Activated B cell treated with CpG ODN at 0.5 μM for 24 hours (primary cell): ENCODE results near the gene EIF3I. TPM values are rescaled to one million over a fixed set of nuclear protein-coding genes. Genes with fewer than 3 reads are reported as not detected.

Source experiments
- ATAC-seq: fragments of 200-7000 bp; cut with Tn5 transposase; one replicate; pipeline ENCODE4 v1.10.0; 2021; ENCODE audit warnings: low read depth, mild to moderate bottlenecking, moderate library complexity
- CTCF ChIA-PET: fragments of 350-600 bp; sonication (Branson Sonifier 250); formaldehyde crosslinking; loops from one replicate; lab custom pipeline; 2021; ENCODE audit warnings: antibody characterized with exemption; lab: Charles Lee
- POLR2A ChIA-PET: fragments of 350-600 bp; sonication (Branson Sonifier 250); formaldehyde crosslinking; loops from one replicate; lab custom pipeline; 2021; ENCODE audit warnings: antibody characterized with exemption; lab: Charles Lee
- DNase-seq: peaks from one replicate; pipeline ENCODE4 v3.0.0; 2022
- H3K27ac Mint-ChIP-seq: one replicate; pipeline ENCODE4 v1.8.0; 2020; ENCODE audit warnings: mixed read lengths
- H3K27me3 Mint-ChIP-seq: one replicate; pipeline ENCODE4 v1.8.0; 2021; ENCODE audit warnings: mixed read lengths
- H3K36me3 Mint-ChIP-seq: one replicate; pipeline ENCODE4 v1.8.0; 2021; ENCODE audit warnings: low read depth, mixed read lengths
- H3K4me1 Mint-ChIP-seq: one replicate; pipeline ENCODE4 v1.8.0; 2021; ENCODE audit warnings: mixed read lengths
- H3K4me3 Mint-ChIP-seq: one replicate; pipeline ENCODE4 v1.8.0; 2020; ENCODE audit warnings: mild to moderate bottlenecking, mixed read lengths
- H3K9me3 Mint-ChIP-seq: one replicate; pipeline ENCODE4 v1.8.0; 2020; ENCODE audit warnings: mixed read lengths
- CTCF ChIP-seq: fragments of 200-600 bp; IDR thresholded peaks from one replicate; pipeline ENCODE4 v1.8.0; 2022; ENCODE audit warnings: antibody characterized with exemption, mild to moderate bottlenecking
- intact Hi-C: fragments of 100-400 bp; cut with micrococcal nuclease; formaldehyde crosslinking; loops from one replicate; pipeline ENCODE4 v1.15.1; 2024
- total RNA-seq: library from RNA; stranded (reverse); gene quantifications from 2 replicates; pipeline ENCODE4 v1.2.3, GENCODE V29; 2022

The EIF3I gene
- total RNA-seq, 1 donor from 2014 or later: 196 TPM

GRCh38 chr1:32182060-32182459, 40.1 kb upstream of the EIF3I start:
- CTCF ChIA-PET: no interaction called here
- no peak for TF ChIP-seq CTCF
- H3K4me3 Mint-ChIP-seq: no peak overlapping the region

GRCh38 chr1:32184650-32185049, 37.6 kb upstream of the EIF3I start:
- CTCF ChIA-PET: interaction anchor here (0.6 kb wide), 1 partner anchor 1089 kb away, joined by 3 read pairs; no protein-coding TSS in a partner anchor
- Mint-ChIP-seq H3K4me1 (peaks cover 45% of the 10 kb centered on the region), H3K27ac (no peak overlapping the region), H3K4me3 (no peak overlapping the region), H3K9me3 (no peaks in the 10 kb centered on the region), H3K36me3 (peaks cover 70% of the 10 kb centered on the region), H3K27me3 (no peaks in the 10 kb centered on the region)
- intact Hi-C loops: no loop called here
- DNase-seq: no peak
- ATAC-seq: no peak
- POLR2A ChIA-PET: interaction anchor here (0.7 kb wide), 2 partner anchors 26 to 198 kb away, joined by 3 to 4 read pairs; no protein-coding TSS in a partner anchor
- no peak for TF ChIP-seq CTCF

More at GRCh38 chr1:32182060-32182459, 40.1 kb upstream of the EIF3I start:
- intact Hi-C loops: no loop called here
- Mint-ChIP-seq H3K27me3 (no peaks in the 10 kb centered on the region), H3K27ac (no peak overlapping the region), H3K9me3 (no peaks in the 10 kb centered on the region), H3K4me1 (peaks cover 52% of the 10 kb centered on the region), H3K36me3 (peaks cover 51% of the 10 kb centered on the region)
- DNase-seq (no peak), ATAC-seq (no peak)
- POLR2A ChIA-PET: interaction anchor here (0.6 to 1.4 kb wide), 3 partner anchors 39 to 635 kb away, joined by 5 to 8 read pairs (median 7); partner anchors contain the start of genes KPNA6, S100PBP and YARS1

DNA sequence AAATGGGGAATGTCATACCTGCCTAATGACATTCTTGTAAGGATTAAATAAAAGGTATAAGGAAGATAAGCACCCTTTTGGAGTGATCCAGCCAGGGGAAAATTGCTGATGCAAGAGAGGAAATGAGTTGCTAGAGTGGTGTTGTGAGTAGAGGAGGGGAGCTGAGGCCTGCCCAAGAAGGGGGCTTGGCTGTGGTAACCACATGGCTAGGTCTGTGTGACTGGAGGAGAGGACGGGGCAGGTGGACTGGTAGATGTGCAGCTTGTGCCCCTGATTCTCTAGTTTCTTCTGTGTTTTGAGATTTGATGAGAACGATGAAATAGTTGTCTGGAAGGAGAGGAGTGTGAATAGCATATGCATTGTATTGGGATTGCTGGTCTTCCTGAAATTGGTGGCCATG, 36.1 kb upstream of the EIF3I start:
- no peak for ATAC-seq
- peaks cover 75% of the 10 kb centered on the region for H3K36me3 Mint-ChIP-seq
- POLR2A ChIA-PET: no interaction called here

DNA sequence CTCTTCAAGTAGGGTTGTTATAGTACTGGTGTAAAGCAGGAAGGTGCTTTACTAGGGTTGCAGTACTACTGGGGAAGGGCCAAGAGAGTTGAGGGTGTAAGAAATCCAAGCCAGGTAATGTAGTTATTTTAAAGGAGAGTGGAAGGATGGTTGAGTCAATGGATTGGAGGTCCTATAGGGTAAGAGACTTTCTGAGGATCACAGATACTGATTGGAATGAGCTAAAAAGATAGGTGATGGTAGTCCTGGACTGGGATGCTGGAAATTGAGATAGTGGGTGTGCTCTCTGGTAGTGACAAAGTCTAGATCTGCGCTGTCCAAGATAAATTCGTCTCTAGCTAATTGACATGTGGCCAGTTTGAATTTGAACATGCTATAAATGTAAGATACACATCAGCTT, 35.7 kb upstream of the EIF3I start:
- POLR2A ChIA-PET: no interaction called here
- Mint-ChIP-seq H3K36me3 (peaks cover 75% of the 10 kb centered on the region), H3K4me3 (no peak overlapping the region), H3K27ac (no peak overlapping the region), H3K27me3 (no peaks in the 10 kb centered on the region), H3K9me3 (no peaks in the 10 kb centered on the region), H3K4me1 (peaks cover 29% of the 10 kb centered on the region)
- intact Hi-C loops: no loop called here
- no peak for TF ChIP-seq CTCF
- CTCF ChIA-PET: no interaction called here
- DNase-seq (no peak), ATAC-seq (no peak)

More for the DNA sequence above, 36.1 kb upstream of the EIF3I start:
- peaks cover 33% of the 10 kb centered on the region for H3K4me1 Mint-ChIP-seq
- no peak overlapping the region for H3K4me3 Mint-ChIP-seq
- H3K27ac Mint-ChIP-seq: no peak overlapping the region
- intact Hi-C loops: no loop called here
- TF ChIP-seq CTCF: no peak
- no peaks in the 10 kb centered on the region for H3K27me3 Mint-ChIP-seq
- CTCF ChIA-PET: no interaction called here
- no peak for DNase-seq
- H3K9me3 Mint-ChIP-seq: no peaks in the 10 kb centered on the region

- H3K27me3 Mint-ChIP-seq: no peaks in the 10 kb centered on the region
- ChIA-PET CTCF (no interaction called here), POLR2A (interaction anchor here (1.3 kb wide), 1 partner anchor 13 kb away, joined by 4 read pairs; the partner anchor contains the start of gene CCDC28B)
- no peak overlapping the region for H3K4me3 Mint-ChIP-seq
- H3K36me3 Mint-ChIP-seq: peaks cover 79% of the 10 kb centered on the region
- ATAC-seq: no peak
- H3K4me1 Mint-ChIP-seq: peaks cover 17% of the 10 kb centered on the region
- TF ChIP-seq CTCF: no peak
- no peak overlapping the region for H3K27ac Mint-ChIP-seq
- intact Hi-C loops: no loop called here
- DNase-seq: no peak
- H3K9me3 Mint-ChIP-seq: no peaks in the 10 kb centered on the region
These were observed 34.4 kb upstream of the EIF3I start for GRCh38 chr1:32187850-32188249.
